ENCODE data around the gene VBP1.
"Not testable (repeated sequence)": the region's sequence is repeated elsewhere in the genome, so short reads cannot be mapped to it uniquely, and the experiment has no call there.

Gene VBP1

GRCh38 chrX:155263854-155264628 is 47.8 kb downstream of the VBP1 start, which contains the start of gene RAB39B:
Gene RAB39B, minus strand, starts transcription at chrX:155264491. Its CDS starts 203 bp downstream, at chrX:155264288.
- DNase-seq (ENCODE audit: low read depth, low spot score): peak; percentile 35

DNA sequence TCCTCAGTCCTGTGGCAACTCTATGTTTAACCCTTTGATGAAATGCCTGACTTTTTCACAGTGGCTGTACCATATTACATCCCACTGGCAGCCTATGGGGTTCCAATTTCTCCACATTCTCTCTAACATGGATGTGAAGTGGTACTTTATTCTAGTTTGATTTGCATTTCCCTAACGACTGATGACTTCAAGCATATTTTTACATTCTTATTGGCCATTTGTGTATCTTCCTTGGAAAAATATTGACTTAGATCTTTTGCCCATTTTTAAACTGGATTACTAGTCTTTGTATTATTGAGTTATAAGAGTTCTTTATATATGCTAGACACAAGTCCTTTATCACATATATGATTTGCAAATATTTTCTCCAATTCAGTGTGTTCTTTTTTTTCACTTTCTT is 50.2 kb downstream of the VBP1 start:
- DNase-seq (ENCODE audit: low read depth, low spot score): no peak

DNA sequence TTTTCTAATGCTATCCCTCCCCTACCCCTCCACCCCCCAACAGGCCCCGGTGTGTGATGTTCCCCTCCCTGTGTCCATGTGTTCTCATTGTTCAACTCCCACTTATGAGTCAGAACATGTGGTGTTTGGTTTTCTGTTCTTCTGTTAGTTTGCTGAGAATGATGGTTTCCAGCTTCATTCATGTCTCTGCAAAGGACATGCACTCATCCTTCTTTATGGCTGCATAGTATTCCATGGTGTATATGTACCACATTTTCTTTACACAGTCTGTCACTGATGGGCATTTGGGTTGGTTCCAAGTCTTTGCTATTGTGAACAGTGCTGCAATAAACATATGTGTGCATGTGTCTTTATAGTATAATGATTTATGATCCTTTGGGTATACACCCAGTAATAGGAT is 51.7 kb downstream of the VBP1 start:
- DNase-seq (ENCODE audit: low read depth, low spot score): not testable (repeated sequence)

GRCh38 chrX:155270969-155271368 is 54.7 kb downstream of the VBP1 start:
- no peak for DNase-seq (ENCODE audit: low read depth, low spot score)

DNA sequence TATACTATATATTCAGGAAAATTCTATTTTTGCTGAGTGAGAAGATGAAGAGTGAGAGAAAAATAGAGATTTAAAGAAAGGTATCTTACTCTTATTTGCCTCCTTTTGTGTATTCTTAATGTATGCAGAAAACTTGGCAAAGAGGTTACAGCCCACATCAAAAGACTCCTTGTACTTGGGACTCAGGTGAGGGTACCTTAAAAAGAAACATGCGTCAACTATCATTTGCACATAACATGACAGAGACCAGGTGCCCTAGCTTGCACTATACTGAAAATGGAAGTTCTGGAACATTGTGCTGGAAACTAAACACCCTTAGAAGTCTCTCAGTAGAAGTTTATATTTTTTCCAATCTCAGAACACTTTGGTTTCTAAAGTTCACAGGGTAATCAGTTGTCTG is 63.6 kb downstream of the VBP1 start:
- DNase-seq (ENCODE audit: low read depth, low spot score): no peak

All from activated naive CD8-positive, alpha-beta T cell treated with anti-CD3 and anti-CD28 coated beads, Interleukin-2, amount 50 U/mL, for 16 hours (primary cell).